Measurements from ENCODE around the gene CERK. TPM values are rescaled to one million over a fixed set of nuclear protein-coding genes. Genes with fewer than 3 reads are reported as not detected.

CERK gene
- total RNA-seq, 1 donor from 2014 or later = 71.6 TPM

DNA sequence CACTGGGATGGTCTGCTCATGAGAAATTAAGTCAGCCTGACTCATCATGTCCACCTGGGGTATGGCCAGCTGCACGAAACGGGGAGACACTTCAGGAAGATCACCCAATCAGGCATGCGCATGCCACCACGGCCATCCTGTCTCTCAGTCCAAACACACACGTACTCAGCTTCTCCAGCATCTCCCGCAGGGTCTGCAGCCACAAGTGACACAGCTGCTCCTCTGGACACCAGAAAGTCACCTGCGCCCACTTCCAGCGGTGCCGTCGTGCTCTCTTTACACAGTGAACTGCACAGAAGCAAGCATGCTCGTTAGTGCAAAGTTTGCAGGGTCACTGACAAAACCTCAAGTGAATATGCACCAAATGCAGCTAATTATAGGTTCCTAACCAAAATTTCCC lies 18.1 kb downstream of the CERK start:
- peak; percentile 56 for DNase-seq (ENCODE audit: missing footprints)
- intact Hi-C loops (cut with DNase I) = no loop called here
- ATAC-seq = no peak

DNA sequence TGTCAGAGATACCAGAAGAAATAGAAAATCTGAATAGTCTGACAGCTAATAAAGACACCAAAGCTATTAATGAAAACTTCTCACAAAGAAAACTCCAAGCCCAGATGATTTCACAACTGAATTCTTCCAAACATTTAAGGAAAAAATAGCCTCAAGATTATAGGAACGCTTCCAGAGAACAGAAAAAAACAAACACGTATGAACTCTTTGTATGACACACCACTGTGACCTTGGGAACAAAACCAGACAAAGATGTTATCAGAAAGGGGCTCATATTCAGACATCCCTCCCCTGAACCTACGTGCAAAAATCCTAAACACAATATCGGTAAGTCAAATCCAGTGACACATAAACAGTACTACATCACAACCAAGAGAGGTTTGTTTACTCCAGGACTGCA lies 23.5 kb downstream of the CERK start:
- no peak for DNase-seq (ENCODE audit: missing footprints)
- intact Hi-C loops (cut with DNase I) = no loop called here
- no peak for ATAC-seq

DNA sequence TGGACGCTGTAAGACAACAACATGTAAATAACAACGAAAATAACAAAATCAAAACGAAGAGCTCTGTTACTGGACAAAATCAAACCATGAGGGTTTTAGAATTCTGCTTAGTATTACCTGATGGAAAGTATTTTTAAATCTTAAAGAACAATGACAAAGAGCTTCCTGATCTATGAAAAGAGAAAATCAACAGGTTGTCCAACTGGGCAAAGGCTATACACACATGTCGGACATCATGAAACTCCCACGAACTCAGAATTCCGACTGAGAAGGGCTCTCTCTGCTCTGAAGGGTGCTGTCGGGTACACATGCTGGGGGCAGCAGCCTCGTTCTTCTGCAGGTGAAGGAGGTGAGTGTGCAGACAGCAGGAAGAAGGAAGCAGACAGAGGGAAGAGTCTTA lies 25.8 kb downstream of the CERK start:
- peak; percentile 41 for DNase-seq (ENCODE audit: missing footprints)
- ATAC-seq = no peak
- intact Hi-C loops (cut with DNase I) = no loop called here

DNA sequence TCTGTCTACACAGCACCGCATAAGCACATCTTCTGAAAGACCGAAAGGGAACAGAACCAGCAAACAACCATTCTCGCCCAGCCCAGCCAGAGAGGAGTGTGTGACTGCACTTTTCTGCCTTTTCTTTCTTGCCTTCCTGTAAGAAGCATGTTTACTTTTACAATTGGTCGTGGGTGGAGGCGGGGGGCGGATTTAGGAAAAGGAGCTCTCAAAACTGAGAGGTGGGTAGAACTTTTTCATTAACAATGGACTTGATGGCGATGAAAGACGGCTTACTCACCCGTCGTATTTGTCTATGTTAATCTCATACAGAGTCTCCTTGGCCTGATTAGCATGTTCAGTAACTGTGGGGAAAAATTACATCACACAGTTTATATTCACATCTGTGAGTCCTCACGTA lies 27.2 kb downstream of the CERK start:
- no peak for DNase-seq (ENCODE audit: missing footprints)
- ATAC-seq = no peak
- intact Hi-C loops (cut with DNase I) = no loop called here

DNA sequence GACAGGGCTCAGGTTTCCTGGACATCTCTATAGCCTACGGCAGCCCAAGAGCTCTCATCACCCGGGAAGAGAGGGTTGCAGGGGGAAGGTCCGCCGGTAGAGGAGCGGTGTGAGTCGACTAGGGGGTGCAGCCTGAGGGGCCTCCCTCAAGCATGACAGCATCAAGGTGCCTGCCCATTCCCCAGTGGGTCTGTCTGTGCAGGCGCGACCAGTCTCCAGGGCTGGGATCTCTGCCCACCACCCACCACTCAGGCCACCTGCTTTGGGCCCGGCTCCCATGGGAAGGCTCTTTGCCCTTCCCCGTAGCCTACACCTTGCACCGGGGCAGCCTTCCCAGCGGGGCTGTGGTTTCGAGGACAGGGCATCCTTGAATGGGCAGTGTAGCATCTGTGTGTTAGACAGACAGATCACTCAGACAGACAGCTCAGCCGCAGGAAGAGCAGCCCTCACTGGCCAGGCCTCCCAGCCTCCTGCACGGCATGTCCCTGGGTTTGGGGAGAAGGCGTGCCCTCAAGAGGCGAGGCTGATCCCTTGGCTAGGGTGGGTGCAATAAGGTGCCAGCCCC lies 29.2 kb downstream of the CERK start:
- intact Hi-C loops (cut with DNase I) = no loop called here
- ATAC-seq (no peak), DNase-seq (ENCODE audit: missing footprints) (peak; percentile 11)

DNA sequence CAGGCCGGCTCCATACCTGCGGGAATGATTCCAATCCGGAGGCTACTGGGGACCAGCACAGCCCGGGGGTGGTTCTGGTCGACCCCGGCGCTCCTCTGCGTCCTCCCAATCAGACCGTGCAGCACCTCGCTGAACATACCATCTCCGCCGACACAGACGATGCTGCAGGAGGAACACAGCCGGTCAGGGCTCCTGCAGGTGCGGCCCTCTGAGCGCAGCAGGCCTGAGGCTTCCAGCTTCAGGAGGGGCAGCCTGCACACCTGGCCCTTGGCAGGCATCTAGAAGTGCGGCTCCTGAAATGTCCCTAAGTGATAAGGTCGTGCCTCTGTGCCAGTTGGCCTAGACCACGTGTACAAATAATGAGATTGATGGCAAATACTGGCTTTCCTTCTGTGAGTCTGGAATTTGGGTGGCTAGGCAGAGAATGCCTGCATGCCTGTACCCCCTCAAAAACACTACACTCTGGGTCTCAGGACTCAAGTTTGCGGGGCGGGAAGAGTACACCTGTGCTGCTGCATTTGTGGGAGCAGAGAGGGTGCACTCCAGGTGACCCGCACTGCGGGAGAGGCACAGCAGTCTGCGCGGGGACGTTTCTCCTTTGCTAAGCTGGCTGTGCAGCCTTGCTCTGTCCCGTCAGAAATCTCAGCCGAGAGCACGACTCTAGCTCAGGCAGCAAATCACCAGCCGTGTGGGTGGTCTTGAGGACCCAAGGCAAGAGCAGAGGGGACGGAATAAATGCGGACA lies 30.1 kb downstream of the CERK start:
- ATAC-seq (no peak), DNase-seq (ENCODE audit: missing footprints) (no peak)
- intact Hi-C loops (cut with DNase I) = no loop called here

DNA sequence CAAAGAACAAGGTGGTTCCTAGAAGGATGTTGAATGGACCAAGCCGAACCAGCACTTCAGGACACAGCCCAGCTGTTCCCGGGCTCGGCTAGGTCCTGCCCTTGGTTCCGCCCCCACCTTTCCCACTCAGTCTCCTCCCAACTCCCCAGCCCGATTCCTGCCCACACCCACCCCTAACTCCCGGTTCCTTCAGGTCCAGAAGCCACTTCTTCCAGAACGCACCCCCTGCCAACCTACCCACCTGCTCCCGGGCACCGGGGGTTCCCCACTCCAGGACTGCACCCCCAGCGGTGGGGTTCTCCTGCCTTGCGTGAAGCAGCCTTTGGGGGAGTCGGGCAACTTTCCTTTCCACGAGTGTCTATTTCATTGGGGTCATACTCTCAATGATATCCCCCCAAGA lies 30.7 kb downstream of the CERK start:
- intact Hi-C loops (cut with DNase I) = no loop called here
- DNase-seq (ENCODE audit: missing footprints) = no peak
- no peak for ATAC-seq

DNA sequence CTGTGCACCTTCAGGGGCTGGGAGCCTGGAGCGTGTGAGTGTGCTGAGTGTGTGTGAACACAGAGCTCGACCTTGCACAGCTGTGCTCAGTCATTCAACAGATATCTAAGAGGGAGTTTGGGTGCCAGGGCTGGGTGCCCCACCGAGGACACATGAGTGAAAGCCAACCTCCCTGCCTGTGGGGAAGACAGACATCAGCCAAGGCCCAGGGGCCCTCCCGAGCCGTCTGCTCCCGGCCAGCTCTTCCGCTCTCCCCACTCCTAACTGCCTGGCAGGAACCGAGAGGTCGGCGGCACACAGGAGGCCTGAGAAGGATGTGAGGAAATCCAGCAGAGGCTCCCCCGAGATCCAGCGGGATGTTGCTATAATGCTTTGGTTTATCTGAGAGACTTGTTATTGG lies 32.0 kb downstream of the CERK start:
- peak; percentile 42 for ATAC-seq
- DNase-seq (ENCODE audit: missing footprints) = no peak
- intact Hi-C loops (cut with DNase I) = no loop called here

DNA sequence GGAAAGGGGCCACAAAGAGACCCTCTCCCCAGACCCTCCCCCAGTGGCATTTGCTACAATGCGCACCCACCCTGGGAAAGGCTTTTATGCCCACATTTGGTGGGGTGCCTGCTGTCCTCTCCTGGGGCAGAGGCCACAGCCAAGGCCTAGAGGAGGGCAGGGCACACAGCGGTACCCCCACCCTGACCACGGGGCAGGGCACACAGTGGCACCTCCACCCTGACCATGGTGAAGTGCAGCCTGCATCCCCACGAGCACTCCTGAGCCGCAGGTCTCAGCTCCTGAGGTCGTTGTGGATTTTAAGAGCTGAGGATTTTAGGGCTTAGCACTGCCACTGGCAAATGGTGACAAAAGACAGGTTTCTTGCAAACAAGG lies 34.1 kb downstream of the CERK start:
- ATAC-seq (no peak), DNase-seq (ENCODE audit: missing footprints) (no peak)
- intact Hi-C loops (cut with DNase I) = no loop called here

DNA sequence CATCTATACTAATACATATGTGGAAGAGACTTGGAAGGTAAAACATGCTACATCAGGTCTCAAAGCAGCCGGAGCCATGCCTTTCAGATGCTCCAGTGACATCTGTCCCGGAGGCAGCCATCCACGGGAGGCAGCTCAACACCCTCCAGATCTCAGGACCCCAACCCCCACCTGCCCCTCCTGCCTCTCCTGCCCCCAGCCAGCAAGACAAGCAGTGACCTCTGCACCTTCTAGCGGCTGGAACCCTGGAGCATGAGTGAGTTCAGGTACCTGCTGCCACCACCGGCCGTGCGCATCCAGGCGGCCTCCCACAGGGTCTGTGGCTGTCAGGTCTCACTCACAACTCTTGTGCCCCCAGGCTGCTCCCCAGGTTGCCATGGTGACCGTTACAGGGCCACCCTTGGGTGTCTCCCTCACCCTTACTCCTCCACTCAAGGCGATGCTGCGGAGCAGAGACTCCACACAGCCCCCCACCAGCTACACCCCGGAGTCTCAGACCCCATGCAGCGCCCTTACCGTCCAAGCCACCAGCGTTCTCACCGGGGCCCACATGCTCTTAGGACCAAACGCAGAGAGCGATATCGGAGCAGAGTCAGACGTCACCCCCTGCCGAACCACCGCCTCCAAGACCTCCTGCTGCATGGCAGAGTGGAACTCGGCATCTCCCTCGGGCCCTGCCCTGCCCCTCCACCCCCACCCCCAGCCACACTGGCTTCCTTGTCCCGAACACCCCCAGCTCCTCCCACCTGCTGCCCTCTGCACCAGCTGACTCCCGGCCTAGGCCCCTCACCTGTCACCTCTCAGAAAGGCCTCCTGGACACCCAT lies 34.7 kb downstream of the CERK start:
- intact Hi-C loops (cut with DNase I) = no loop called here
- ATAC-seq (no peak), DNase-seq (ENCODE audit: missing footprints) (no peak)

DNA sequence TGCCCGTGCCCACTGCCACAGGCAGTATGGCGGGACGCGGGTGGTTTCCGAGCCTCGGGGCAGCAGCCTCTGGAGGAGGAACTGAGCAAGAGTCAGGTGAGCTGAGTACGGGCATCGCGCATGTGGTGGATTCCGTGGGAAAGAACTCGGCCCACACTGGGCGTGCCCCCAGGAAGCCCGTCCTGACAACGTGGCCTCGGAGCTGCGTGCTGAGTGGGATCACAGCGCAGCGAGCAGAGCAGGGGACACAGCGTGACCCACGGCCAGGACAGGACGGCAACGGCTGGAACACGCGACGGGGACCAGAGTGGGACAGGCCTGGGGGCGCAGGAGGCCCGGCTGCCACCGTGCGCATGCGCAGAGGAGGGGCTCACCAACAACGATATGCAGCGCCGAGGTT lies 36.8 kb downstream of the CERK start:
- intact Hi-C loops (cut with DNase I) = no loop called here
- no peak for DNase-seq (ENCODE audit: missing footprints)
- no peak for ATAC-seq

DNA sequence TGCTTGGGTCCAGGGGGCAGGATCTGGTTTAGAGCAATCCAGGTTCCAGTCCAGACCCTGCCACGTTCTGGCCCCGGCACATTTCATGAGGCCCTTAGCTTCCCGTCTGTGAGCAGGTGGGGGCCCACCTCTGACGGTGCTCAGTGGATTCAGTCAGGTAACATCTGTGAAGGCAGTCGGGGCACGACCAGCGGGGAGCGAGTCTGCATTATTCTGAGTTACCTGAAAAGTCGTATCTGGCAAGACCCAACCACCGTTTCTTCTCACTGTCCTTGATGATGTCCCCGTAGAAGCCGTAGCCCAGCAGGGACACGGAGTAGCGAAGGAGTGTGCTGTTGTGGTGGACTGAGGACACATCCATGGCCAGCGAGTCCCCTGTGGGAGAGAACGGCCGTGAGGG lies 39.0 kb downstream of the CERK start:
- DNase-seq (ENCODE audit: missing footprints) = no peak
- ATAC-seq = no peak
- intact Hi-C loops (cut with DNase I) = no loop called here

DNA sequence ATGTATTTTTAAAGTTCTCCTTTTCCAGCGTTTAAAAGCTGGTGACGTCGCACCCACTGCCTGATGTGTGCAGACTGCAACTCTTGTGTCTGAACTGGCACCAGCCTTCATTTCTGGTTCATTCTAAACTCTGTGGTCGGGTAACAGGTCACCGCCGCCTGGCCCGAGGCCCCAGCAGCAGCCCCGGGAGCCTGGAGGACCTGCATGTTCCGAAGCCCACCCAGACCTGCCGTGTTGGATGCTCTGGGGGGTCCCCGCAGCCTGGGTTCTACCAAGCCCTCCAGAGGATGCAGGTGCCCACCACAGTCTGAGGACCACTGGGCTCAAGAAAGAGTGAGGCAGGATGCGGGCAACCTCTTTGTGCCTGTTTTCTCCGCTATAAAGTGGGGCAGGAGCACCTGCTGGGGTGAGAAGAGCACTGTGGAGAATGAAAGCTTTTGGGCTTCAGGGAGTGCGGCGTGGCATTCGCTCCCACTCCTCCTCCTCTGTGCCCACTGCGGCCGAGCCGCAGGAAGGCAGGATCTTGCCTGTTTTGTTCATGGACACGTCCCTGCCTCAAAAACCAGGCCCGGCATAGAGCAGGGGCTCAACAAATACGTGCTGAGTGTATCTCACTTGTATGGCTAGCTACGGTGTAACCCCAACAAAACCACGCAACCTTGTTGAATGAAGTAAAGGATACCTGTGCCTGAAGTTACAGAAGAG lies 40.1 kb downstream of the CERK start:
- ATAC-seq = no peak
- intact Hi-C loops (cut with DNase I) = no loop called here
- DNase-seq (ENCODE audit: missing footprints) = no peak

DNA sequence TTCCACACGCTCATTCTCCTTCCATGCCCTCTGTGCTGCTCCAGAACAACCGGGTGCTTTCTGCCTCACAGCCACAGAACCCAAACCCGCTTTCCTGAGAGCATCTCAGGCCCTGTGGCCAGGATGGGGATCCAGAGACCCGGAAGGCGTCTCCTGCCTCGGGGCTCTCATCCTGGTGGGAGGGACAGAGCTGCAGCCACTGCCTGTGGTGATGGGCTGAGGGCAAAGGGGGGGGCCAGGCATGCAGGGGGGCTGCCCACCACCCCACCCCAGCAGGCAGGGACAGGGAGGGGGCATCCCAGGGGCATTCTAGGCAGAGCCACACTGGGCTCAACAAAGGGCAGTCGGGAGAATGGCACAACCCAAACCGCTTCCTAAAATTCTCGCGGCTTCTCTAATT lies 41.4 kb downstream of the CERK start:
- ATAC-seq = peak; percentile 4
- intact Hi-C loops (cut with DNase I) = no loop called here

DNA sequence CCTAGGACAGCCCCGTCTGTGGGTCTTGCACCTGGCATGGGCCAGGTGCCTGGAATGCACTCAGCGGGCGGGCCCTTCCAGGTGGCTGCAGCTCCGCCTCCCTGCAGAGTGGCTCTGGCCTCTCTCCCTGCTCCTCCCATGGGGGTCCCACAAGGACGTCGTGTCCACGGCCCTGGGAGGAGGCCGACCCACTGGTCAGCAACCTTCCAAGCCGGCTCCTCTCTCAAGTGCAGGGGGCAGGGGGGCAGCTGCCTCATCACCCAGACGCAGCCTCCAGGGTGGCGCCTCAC lies 41.9 kb downstream of the CERK start:
- intact Hi-C loops (cut with DNase I) = no loop called here
- DNase-seq (ENCODE audit: missing footprints) (no peak), ATAC-seq (peak; percentile 12)

More for the DNA sequence above, 41.4 kb downstream of the CERK start:
- no peak for DNase-seq (ENCODE audit: missing footprints)

DNA sequence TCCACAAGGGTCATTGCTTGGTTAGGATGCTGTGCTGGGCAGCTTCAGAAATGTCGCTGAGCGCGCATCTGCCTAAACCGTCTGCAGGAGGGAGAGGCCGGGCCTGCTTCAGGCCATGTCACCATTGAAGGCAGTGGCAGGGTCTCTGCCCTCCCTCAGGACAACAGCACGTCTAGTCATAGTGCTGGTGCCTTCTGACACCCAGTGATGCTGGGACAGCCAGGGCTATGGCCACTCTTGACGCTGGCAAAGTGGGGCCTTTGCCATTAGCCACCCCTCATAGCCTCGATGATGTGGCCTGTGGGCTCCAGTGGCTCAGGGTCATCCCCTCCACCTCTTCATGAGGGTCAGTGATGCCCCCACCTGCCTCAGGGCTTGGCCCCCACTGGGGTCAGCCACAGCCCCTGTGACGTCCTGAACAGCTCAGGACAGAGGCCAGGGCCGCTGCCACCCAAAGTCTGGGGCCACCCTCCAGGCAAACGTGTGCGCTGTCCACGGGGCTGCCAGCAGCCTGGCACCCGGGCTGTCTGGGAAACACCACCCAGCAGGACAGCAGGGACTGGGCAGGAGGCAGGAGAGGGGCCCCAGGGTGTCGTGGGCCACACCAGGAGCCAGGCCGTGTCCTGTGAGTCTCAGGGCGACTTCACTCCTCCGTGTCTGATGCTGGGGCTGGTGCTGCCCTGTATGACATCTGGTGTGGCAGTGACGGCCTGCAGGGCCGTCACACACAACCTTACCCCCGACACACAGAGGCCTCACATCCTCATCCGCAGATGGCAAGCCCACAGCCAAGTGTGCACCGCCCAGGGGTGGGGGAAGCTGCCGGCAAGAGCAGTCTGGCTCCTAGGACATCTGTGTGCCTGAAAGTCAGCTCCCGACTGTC lies 42.5 kb downstream of the CERK start:
- DNase-seq (ENCODE audit: missing footprints) (no peak), ATAC-seq (no peak)
- intact Hi-C loops (cut with DNase I) = no loop called here

DNA sequence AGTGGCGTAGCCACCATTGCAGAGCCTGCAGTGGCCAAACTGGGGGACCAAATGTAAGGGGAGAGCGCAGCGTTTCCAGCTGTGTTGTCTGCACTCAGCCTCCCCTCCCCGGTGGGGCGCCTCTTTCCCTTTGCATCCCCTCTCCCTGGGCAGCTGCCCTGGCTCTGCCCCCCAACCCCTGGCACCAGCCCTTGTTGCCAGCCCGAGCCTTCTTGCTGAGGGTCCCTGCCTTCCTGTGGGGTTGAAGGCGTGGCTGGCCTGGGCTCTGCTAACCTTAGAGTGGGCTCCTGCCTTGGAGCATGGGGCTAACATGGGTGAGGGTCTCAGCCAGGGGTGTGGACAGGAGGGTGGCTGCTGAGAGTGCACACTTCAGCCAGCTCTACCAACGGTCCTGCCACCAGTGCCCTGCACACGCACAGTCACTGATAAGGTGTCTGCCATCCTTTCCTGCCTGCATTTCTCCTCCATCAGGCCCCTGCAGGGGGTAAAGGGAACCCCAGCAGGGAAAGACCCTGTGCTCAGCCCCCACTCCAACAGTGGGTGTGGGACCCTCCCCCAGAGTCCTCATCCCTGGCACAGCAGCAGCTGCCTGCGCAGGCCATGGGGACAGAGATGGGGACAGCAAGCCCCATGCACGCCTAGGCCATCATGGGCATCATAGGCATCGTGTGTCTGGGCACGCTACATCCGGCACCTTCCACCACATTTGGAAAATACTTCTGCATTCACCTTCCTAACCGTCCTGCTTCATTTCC lies 43.5 kb downstream of the CERK start:
- no peak for DNase-seq (ENCODE audit: missing footprints)
- no peak for ATAC-seq
- intact Hi-C loops (cut with DNase I) = no loop called here

Measured in Right ventricle myocardium inferior (tissue), 1 donor.